Spleen (tissue), 11 donors: ENCODE measurements around the gene PRKCB. TPM values are rescaled to one million over a fixed set of nuclear protein-coding genes. Genes with fewer than 3 reads are reported as not detected.

Experiments used
- DNase-seq: peaks from one replicate; pipeline ENCODE4 v3.0.0-alpha.2; 2020
- H3K27ac ChIP-seq, 8 donors: fragments of 200-600 bp; sonication (generic) in 7 of 8; 1 replicate in 4 of 8; 2 replicates in 4 of 8; pipeline versions ENCODE4 v1.5.0 to v1.8.0; 2016 to 2021; ENCODE audit warnings: inconsistent platforms in 4 of 8, mild to moderate bottlenecking in 4 of 8, moderate library complexity in 1 of 8
- H3K27me3 ChIP-seq, 7 donors: fragments of 200-600 bp; sonication (generic) in 6 of 7; replicated peaks in 1 of 7; 1 replicate in 4 of 7; 2 replicates in 3 of 7; pipeline versions ENCODE4 v1.5.0 to v1.8.0; 2016 to 2021; ENCODE audit warnings: inconsistent platforms in 3 of 7, mild to moderate bottlenecking in 1 of 7
- H3K36me3 ChIP-seq, 6 donors: fragments of 200-600 bp; sonication (generic) in 5 of 6; 1 replicate in 4 of 6; 2 replicates in 2 of 6; pipeline versions ENCODE4 v1.5.0 to v1.8.0; 2016 to 2021; ENCODE audit warnings: inconsistent platforms in 2 of 6
- H3K4me1 ChIP-seq, 6 donors: fragments of 200-600 bp; sonication (generic) in 5 of 6; 1 replicate in 3 of 6; 2 replicates in 3 of 6; pipeline versions ENCODE4 v1.5.0 to v1.8.0; 2016 to 2021; ENCODE audit warnings: inconsistent platforms in 3 of 6
- H3K4me3 ChIP-seq, 8 donors: fragments of 200-600 bp; sonication (generic) in 7 of 8; 1 replicate in 4 of 8; 2 replicates in 4 of 8; pipeline versions ENCODE4 v1.5.0 to v1.8.0; 2016 to 2021; ENCODE audit warnings: inconsistent platforms in 4 of 8, mild to moderate bottlenecking in 4 of 8, moderate library complexity in 2 of 8
- H3K9me3 ChIP-seq, 8 donors: fragments of 200-600 bp; sonication (generic) in 7 of 8; 1 replicate in 4 of 8; 2 replicates in 4 of 8; pipeline versions ENCODE4 v1.5.0 to v1.8.0; 2016 to 2021; ENCODE audit warnings: inconsistent platforms in 4 of 8
- POLR2A ChIP-seq, 3 donors: fragments of 450-650 bp; IDR thresholded peaks; one replicate each; pipeline ENCODE4 v1.5.1; 2017; ENCODE audit warnings: antibody characterized with exemption in 3 of 3, mild to moderate bottlenecking in 1 of 3
- POLR2AphosphoS5 ChIP-seq, 3 donors: sonication (generic); formaldehyde crosslinking; IDR thresholded peaks; one replicate each; pipeline ENCODE4 v1.5.1; 2017; ENCODE audit warnings: antibody characterized with exemption in 3 of 3
- WGBS, 5 donors: extraction: QIAGEN DNeasy Blood & Tissue Kit in 3 of 5; methylation state at CpG; one replicate each; pipeline versions ENCODE4 v1.1.5 to v1.1.7; 2013 to 2018; 5-methylcytosine and 5-hydroxymethylcytosine counted together
- intact Hi-C: fragments of 100-400 bp; cut with DNase I; formaldehyde crosslinking; loops from one replicate; pipeline ENCODE4 v1.15.0; 2023; ENCODE audit warnings: low total_unique reads
- polyA plus RNA-seq, 3 donors: library from polyadenylated mRNA; stranded (reverse); fragments of 200-250 nt; gene quantifications; one replicate each; pipeline ENCODE4 v1.2.1, GENCODE V29; 2013
- total RNA-seq, 7 donors: library from RNA; depleted of rRNA in 3 of 7; stranded (reverse); fragments of >200 nt in 3 of 7; fragmentation: NEBNext Ultra II Directional in 4 of 7; extraction: Animal tissue kit (Norgen Biotek cat#: 25700) in 4 of 7; gene quantifications; one replicate each; pipeline versions ENCODE4 v1.1.0 to v1.2.1, GENCODE V29; 2016 to 2021
- TF ChIP-seq, protein P1 (sequence below), 11 experiments: fragments of 200-600 bp in 7 of 11; fragments of 450-650 bp in 4 of 11; sonication (generic) in 4 of 11; IDR thresholded peaks in 8 of 11; conservative IDR thresholded peaks in 3 of 11; 1 replicate in 7 of 11; 2 replicates in 4 of 11; pipeline versions ENCODE4 v1.4.0 to v1.8.0; 2016 to 2021; ENCODE audit warnings: antibody characterized with exemption in 11 of 11, inconsistent platforms in 4 of 11, mild to moderate bottlenecking in 1 of 11
- donor health status: healthy with polysubstance abuse.
- donor health status: DM: no; HTN: no; CAD: no; lungs with moderate emphysema.
- donor health status: DM: no; HTN: no; CAD: no.
- donor health status: Bipolar disorder and iron deficiency.
- donor health status: healthy.
- donor health status: DM: no; HTN: no; CAD: no.
- donor health status: DM: yes; HTN: yes; CAD: no.

The PRKCB gene
- total and polyA plus RNA-seq, 10 donors = 33.8 to 284 (median 182) TPM

DNA sequence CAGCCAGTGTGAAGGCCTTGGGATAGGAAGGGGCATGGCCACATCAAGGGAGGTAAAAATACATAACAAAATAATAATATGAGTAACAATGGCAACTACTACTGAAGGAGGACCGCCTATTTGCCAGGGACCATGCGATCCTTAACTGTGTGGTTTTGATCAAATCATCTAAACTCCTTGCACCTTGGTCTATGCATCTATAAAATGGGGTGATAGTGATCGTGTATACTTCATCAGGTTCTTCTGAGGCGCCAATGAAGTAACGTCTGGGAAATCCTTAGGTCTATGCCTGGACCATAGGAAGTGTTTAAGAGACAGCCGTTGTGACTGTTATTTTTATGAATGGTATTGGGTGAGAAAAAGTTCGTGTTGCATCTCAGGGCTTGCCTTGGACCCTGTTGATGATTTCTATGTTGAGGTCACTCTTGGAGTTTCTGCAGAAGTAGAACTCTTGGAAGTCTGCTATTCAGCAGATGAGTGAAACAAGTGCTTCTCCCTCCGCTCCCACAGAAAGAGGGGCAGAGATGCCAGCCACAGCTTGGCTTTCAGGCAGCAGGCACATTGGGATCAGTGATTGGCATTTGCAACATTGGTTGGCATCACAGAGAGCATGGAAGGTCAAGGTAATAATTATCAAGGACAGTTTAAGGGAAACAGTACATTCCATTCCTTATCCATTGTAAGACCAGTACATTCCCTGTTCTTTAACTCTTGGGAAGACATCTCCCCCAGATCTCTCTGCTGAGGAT, 63.1 kb downstream of the PRKCB start:
- WGBS, 5 donors = 87 to 94% (median 92%) methylated on average over 8 of the region's 8 CpGs
- TF ChIP-seq POLR2A (IDR thresholded peaks at IDR 0.05) (no peak), POLR2AphosphoS5 (IDR thresholded peaks at IDR 0.05) (no peak)
- TF ChIP-seq, protein P1, sequence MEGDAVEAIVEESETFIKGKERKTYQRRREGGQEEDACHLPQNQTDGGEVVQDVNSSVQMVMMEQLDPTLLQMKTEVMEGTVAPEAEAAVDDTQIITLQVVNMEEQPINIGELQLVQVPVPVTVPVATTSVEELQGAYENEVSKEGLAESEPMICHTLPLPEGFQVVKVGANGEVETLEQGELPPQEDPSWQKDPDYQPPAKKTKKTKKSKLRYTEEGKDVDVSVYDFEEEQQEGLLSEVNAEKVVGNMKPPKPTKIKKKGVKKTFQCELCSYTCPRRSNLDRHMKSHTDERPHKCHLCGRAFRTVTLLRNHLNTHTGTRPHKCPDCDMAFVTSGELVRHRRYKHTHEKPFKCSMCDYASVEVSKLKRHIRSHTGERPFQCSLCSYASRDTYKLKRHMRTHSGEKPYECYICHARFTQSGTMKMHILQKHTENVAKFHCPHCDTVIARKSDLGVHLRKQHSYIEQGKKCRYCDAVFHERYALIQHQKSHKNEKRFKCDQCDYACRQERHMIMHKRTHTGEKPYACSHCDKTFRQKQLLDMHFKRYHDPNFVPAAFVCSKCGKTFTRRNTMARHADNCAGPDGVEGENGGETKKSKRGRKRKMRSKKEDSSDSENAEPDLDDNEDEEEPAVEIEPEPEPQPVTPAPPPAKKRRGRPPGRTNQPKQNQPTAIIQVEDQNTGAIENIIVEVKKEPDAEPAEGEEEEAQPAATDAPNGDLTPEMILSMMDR (IDR thresholded peaks at IDR 0.05 in 8 of 11, conservative IDR thresholded peaks at IDR 0.05 in 3 of 11) = no peak
- no peaks in the 10 kb centered on the region for H3K9me3 ChIP-seq
- H3K4me1 ChIP-seq = peaks cover 30 to 90% (median 56%) of the 10 kb centered on the region in 6 donors
- intact Hi-C loops = no loop called here
- H3K27ac ChIP-seq = no peak overlapping the region
- no peaks in the 10 kb centered on the region for H3K27me3 ChIP-seq
- peaks cover 0 to 12% (median 0%) of the 10 kb centered on the region in 6 donors for H3K36me3 ChIP-seq
- no peak for DNase-seq
- no peak overlapping the region for H3K4me3 ChIP-seq

DNA sequence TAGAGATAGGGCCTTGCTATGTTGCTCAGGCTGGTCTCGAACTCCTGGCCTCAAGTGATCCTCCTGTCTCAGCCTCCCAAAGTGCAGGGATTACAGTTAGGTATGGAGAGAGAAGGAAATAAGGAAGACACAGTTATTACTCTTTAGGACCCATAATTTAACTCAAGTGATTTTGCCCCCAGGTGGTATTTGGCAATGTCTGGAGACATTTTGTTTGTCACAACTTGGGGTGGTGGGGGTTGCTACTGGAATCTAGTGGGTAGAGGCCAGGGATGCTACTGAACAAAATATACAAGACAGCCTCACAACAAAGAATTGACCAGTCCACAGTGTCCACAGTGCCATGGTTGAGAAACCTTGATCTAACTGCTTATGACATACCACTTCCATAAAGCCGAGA, 64.1 kb downstream of the PRKCB start:
- Histone ChIP-seq H3K27ac (no peak overlapping the region), H3K36me3 (peaks cover 0 to 5% (median 0%) of the 10 kb centered on the region in 6 donors), H3K4me1 (peaks cover 30 to 92% (median 58%) of the 10 kb centered on the region in 6 donors), H3K27me3 (no peaks in the 10 kb centered on the region), H3K4me3 (no peak overlapping the region), H3K9me3 (no peaks in the 10 kb centered on the region)
- intact Hi-C loops = no loop called here
- TF ChIP-seq, protein P1 (IDR thresholded peaks at IDR 0.05 in 8 of 11, conservative IDR thresholded peaks at IDR 0.05 in 3 of 11) = no peak
- TF ChIP-seq POLR2AphosphoS5 (IDR thresholded peaks at IDR 0.05) (no peak), POLR2A (IDR thresholded peaks at IDR 0.05) (no peak)
- WGBS, 5 donors = 67 to 87% (median 76%) methylated on average over 2 of the region's 2 CpGs
- no peak for DNase-seq

DNA sequence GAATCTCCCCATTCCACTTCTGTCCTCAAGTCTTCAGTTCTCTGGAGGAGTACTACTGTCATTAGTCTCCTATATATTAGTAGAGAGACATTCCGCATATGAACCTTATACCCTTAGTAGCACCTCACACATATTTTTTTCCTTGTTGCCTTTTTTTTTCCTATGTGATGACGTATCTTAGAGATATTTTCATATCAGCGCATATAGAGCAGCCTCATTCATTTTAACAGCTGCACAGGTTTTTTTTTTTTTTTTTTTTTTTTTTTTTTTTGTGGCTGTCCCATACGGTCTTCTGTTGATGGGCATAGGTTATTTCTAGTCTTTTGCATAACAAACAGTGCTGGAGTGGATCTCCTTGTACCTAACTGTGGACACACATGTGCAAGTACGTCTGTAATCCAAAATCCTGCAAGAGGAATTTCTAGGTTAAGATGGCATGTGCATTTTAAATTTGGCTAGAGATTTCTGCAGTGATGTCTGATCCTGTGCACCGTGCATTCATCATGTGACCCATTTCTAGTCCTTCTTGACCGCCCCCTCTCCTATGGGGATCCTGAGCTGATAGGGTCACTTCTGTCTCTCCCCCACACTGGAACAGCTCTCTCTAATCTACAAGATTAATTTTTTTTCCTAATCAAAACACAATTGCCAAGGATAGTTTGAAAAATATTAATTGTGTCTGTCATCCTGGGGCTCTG, 64.8 kb downstream of the PRKCB start:
- H3K36me3 ChIP-seq = peaks cover 0 to 5% (median 0%) of the 10 kb centered on the region in 6 donors
- H3K27me3 ChIP-seq = no peaks in the 10 kb centered on the region
- 62 to 71% (median 70%) methylated on average over 7 of the region's 7 CpGs for WGBS, 5 donors
- DNase-seq = no peak
- intact Hi-C loops = no loop called here
- no peaks in the 10 kb centered on the region for H3K9me3 ChIP-seq
- TF ChIP-seq POLR2AphosphoS5 (IDR thresholded peaks at IDR 0.05) (no peak), POLR2A (IDR thresholded peaks at IDR 0.05) (no peak)
- TF ChIP-seq, protein P1 (IDR thresholded peaks at IDR 0.05 in 8 of 11, conservative IDR thresholded peaks at IDR 0.05 in 3 of 11) = no peak
- H3K4me3 ChIP-seq = peak overlapping the region in 1 of 8 donors; percentile 25
- peak overlapping the region in 2 of 8 donors; percentile 39 to 41 for H3K27ac ChIP-seq
- H3K4me1 ChIP-seq = peaks cover 30 to 92% (median 64%) of the 10 kb centered on the region in 6 donors
